GM13977 (cell line): ENCODE results near the gene RGMA.

Experiments used
- DNase-seq: peaks from one replicate; pipeline ENCODE4 v3.0.0; 2012; ENCODE audit warnings: low spot score
- CTCF ChIP-seq: IDR thresholded peaks from 2 replicates; pipeline ENCODE4 v1.5.1; 2012; ENCODE audit warnings: mild to moderate bottlenecking, control low read depth; ENCODE audit not compliant: insufficient read depth; ENCODE audit errors: extremely low read depth, missing control alignments
- in situ Hi-C: fragments of 300-500 bp; cut with MboI; formaldehyde crosslinking; loops from one replicate; pipeline ENCODE4 v1.12.0; 2022; ENCODE audit warnings: low sequenced_read_pairs, low pct_unique_long_range_greater_than_20kb, mixed read lengths, inconsistent platforms; ENCODE audit not compliant: unreplicated experiment

Gene RGMA

GRCh38 chr15:93047621-93048425 lies 41.2 kb downstream of the RGMA start:
- in situ Hi-C loops, result no loop called here
- no peak for TF ChIP-seq CTCF
- DNase-seq, result no peak

GRCh38 chr15:93046721-93047120 lies 42.3 kb downstream of the RGMA start:
- no peak for TF ChIP-seq CTCF
- no peak for DNase-seq
- in situ Hi-C loops, result no loop called here

DNA sequence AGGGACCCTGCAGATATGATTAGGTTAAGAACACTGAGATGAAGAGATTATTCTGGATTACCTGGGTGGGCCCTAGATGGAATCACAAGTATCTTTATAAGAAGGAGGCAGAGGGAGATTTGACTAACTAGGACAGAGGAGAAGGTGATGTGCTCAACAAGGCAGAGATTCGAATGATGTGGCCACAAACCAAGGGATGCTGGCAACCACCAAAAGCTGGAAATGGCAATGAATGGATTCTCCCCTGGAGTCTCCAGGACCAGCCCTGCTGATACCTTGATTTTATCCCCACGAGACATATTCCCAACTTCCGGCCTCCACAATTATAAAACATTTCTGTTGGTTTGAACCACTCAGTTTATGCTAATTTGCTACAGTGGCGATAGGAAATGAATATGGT lies 42.9 kb downstream of the RGMA start:
- DNase-seq, result no peak
- TF ChIP-seq CTCF, result no peak
- in situ Hi-C loops, result no loop called here

DNA sequence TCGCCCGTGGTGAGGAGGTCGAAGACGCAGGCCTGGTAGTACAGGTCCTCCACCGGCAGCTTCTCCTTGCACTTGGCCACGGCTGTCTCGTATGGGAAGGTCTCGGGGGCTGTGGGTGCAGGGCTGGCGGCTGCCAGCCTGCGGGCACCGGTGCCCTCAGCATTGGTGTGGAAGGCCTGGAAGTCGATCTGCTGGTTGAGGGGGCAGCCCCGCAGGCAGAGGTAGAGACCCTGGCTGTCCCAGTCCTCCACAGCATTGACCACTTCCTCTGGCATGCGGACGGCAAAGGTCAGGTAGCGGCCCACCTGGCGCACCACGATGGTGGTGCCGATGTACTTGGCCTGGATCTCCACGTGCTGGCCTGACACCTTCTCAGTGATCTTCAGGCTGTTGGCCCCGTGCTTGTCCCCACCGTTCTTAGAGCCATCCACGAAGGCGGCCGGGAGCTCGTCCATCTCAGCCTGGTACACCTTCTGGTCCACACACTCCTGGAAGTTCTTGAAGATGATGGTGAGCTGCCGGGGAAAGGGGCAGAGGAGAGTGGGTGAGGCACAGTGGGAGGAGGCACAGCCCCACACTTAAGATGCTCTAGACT lies 43.7 kb downstream of the RGMA start:
- TF ChIP-seq CTCF, result no peak
- no peak for DNase-seq
- in situ Hi-C loops, result no loop called here

DNA sequence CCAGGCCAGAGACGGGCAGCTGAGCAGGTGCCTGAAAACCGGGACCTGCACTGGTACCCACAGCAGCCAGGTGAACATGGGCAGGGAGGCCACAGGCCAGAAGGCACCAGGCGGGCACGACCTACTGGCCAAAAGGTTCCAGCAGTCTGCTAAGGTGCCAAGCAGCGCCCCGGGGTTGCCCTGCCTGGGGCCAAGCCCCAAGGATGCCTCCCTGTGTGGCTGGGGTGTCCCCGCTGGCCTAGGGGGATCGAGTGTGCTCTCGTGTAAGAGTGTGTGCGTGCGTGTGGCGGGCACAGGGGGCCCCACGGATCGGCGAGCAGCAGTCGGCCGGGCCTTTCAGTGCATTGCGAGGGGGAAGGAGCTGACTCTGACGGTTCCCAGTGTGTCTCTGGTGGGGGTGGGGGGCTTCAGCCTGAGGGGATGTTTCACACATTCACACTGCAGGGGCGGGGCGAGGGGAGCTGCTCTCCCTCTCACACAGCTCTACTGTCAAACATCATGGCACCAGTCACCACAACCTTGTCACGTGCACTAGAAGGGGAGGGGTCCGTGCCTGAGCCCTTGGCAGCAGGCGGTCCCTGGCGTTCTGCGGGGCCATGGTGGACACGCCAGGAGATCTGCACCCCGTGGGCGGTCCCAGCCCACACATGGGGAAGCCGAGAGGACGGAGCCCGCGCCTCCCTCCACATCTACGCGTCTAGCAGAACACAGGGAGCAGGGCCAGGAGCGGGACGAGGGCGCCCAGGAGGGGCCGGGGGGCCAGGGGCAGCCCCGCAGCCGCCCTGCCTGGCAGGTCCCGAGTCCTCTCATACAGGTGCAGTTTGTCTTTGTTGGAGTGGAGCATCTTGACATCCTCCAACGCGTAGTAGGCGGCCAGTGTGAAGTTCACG lies 44.5 kb downstream of the RGMA start:
- no peak for TF ChIP-seq CTCF
- in situ Hi-C loops, result no loop called here
- no peak for DNase-seq

DNA sequence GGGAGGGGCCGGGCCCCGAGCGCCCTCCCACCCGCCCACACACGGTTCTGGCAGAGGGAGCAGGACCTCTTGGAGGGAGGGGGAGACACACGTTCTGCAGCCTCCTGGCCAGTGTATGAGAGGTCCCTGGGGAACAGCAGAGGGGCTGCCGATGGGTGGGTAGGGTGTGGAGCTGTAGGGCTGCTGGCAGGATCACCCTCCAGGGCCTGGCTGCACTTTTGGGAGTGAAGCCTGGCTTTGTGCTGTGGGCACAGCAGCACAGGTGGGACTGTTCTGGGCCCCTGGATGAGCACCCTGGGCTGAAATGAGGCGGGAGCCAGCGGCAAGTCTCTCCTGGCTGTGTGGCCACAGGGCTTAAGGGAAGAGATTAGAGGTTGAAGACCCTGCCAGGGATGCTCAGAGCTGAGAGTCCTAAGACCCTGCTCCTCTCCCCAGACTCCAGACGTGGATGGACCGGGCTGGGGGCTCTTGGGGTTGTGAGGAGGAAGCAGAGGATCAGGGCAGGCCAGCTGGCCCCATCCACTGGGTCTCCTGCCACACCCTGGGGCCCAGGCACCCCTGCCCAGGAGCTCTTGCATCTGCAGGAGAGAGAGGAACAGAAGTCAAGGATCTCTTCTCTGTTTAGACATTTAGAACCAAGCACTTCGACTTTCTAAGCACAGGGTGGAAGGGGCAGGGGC lies 45.2 kb downstream of the RGMA start:
- no peak for DNase-seq
- in situ Hi-C loops, result no loop called here
- no peak for TF ChIP-seq CTCF
